NCI-H345 treated with DMSO at 0.1 percent for 48 hours (cell line): ENCODE results near the gene OR52K2.
"Not testable (repeated sequence)": the region's sequence is repeated elsewhere in the genome, so short reads cannot be mapped to it uniquely, and the experiment has no call there.

Experiments
- DNase-seq: peaks from one replicate; lab custom pipeline; 2025; ENCODE audit not compliant: unreplicated experiment; lab: John Stamatoyannopoulos, UW

OR52K2 gene

GRCh38 chr11:4479644-4480043, 30.5 kb downstream of the OR52K2 start:
- DNase-seq = no peak

GRCh38 chr11:4480577-4481239, 31.6 kb downstream of the OR52K2 start:
- DNase-seq = no peak

GRCh38 chr11:4481240-4481582, 32.1 kb downstream of the OR52K2 start:
- DNase-seq = no peak

- no peak for DNase-seq
Observed at GRCh38 chr11:4482445-4482844, 33.4 kb downstream of the OR52K2 start, which contains the start of gene OR52K1. Gene OR52K1, plus strand, starts transcription at chr11:4482646. Its CDS starts 6,255 bp downstream, at chr11:4488901.

GRCh38 chr11:4484310-4484709, 35.2 kb downstream of the OR52K2 start:
- no peak for DNase-seq

- DNase-seq = not testable (repeated sequence)
Observed at GRCh38 chr11:4491405-4491804, 42.3 kb downstream of the OR52K2 start.

GRCh38 chr11:4491878-4492606, 42.9 kb downstream of the OR52K2 start:
- no peak for DNase-seq

GRCh38 chr11:4493480-4493818, 44.4 kb downstream of the OR52K2 start:
- no peak for DNase-seq

GRCh38 chr11:4495487-4495886, 46.4 kb downstream of the OR52K2 start:
- no peak for DNase-seq

- DNase-seq = no peak
Observed at GRCh38 chr11:4495986-4496385, 46.9 kb downstream of the OR52K2 start.

GRCh38 chr11:4496557-4497248, 47.6 kb downstream of the OR52K2 start:
- no peak for DNase-seq
